GM12878 (cell line): ENCODE results near the gene FN3K. TPM values are rescaled to one million over a fixed set of nuclear protein-coding genes. Genes with fewer than 3 reads are reported as not detected.
"Not testable (repeated sequence)": the region's sequence is repeated elsewhere in the genome, so short reads cannot be mapped to it uniquely, and the experiment has no call there.

Experiments
- ATAC-seq: fragments of 200-7000 bp; cut with Tn5 transposase; 3 replicates; pipeline ENCODE4 v1.9.1; 2020; ENCODE audit warnings: mild to moderate bottlenecking, moderate library complexity
- BruUV-seq: library from RNA; stranded (reverse); fragments of 400-500 nt; replicated peaks from 2 replicates; lab custom pipeline; 2021; lab: Mats Ljungman, UMichigan
- CTCF ChIA-PET: fragments of 300-600 bp; sonication (Branson Sonifier 250); formaldehyde crosslinking; extraction: SDS; loops from one replicate; lab custom pipeline; 2021; ENCODE audit warnings: inconsistent platforms; lab: Yijun Ruan, JAX
- POLR2A ChIA-PET: fragments of 350-600 bp; formaldehyde crosslinking; extraction: SDS; loops from one replicate; lab custom pipeline; 2021; ENCODE audit warnings: inconsistent platforms; lab: Charles Lee
- RAD21 ChIA-PET: fragments of 300-600 bp; sonication (Branson Sonifier 250); formaldehyde crosslinking; loops from one replicate; lab custom pipeline; 2023; ENCODE audit warnings: antibody characterized with exemption; ENCODE audit not compliant: unreplicated experiment; lab: Charles Lee
- SMC1A ChIA-PET: fragments of 300-600 bp; sonication (Branson Sonifier 250); formaldehyde crosslinking; loops from one replicate; lab custom pipeline; 2023; ENCODE audit not compliant: unreplicated experiment, uncharacterized antibody; lab: Charles Lee
- DNase-seq: peaks from one replicate; pipeline ENCODE4 v3.0.0-alpha.2; 2011; ENCODE audit warnings: low read depth, low spot score
- FAIRE-seq: peaks from 3 replicates; lab custom pipeline; 2011; peaks lifted over from hg19 to GRCh38; lab: Jason Lieb, UNC
- H2AFZ ChIP-seq: 2 replicates; pipeline ENCODE4 v1.6.0; 2011; ENCODE audit warnings: low read depth, low read length, control low read depth; ENCODE audit not compliant: control insufficient read depth
- H3K27ac ChIP-seq: 2 replicates; pipeline ENCODE4 v1.5.1; 2011; ENCODE audit warnings: control low read depth; ENCODE audit not compliant: control insufficient read depth, insufficient read depth
- H3K27me3 ChIP-seq, 2 experiments: replicated peaks in 1 of 2; 2 replicates each; pipeline versions ENCODE4 v1.6.0 to v1.6.1; 2011; ENCODE audit warnings: low read length in 1 of 2; ENCODE audit not compliant: control insufficient read depth in 2 of 2, insufficient read depth in 2 of 2
- H3K36me3 ChIP-seq, 2 experiments: 2 replicates each; pipeline ENCODE4 v1.5.1; 2011; ENCODE audit warnings: low read length in 1 of 2; ENCODE audit not compliant: control insufficient read depth in 2 of 2, insufficient read depth in 2 of 2
- H3K4me1 ChIP-seq: 2 replicates; pipeline ENCODE4 v1.6.1; 2011; ENCODE audit warnings: mild to moderate bottlenecking, low read length, moderate library complexity, mixed read lengths; ENCODE audit not compliant: control insufficient read depth, insufficient read depth
- H3K4me2 ChIP-seq: 2 replicates; pipeline ENCODE4 v1.6.0; 2011; ENCODE audit warnings: control low read depth; ENCODE audit not compliant: control insufficient read depth, insufficient read depth
- H3K4me3 ChIP-seq: fragments of 200-600 bp; sonication (generic); 2 replicates; pipeline ENCODE4 v1.5.1; 2016
- H3K79me2 ChIP-seq: 2 replicates; pipeline ENCODE4 v1.6.0; 2011; ENCODE audit warnings: low read length; ENCODE audit not compliant: control insufficient read depth, insufficient read depth
- H3K9ac ChIP-seq: 2 replicates; pipeline ENCODE4 v1.8.0; 2011; ENCODE audit warnings: low read length, control low read depth, mixed read lengths; ENCODE audit not compliant: control insufficient read depth, insufficient read depth
- H3K9me3 ChIP-seq: replicated peaks from 3 replicates; pipeline ENCODE4 v1.5.1; 2011; ENCODE audit warnings: mild to moderate bottlenecking, low read length; ENCODE audit not compliant: control insufficient read depth, insufficient read depth
- H4K20me1 ChIP-seq: 2 replicates; pipeline ENCODE4 v1.6.0; 2011; ENCODE audit not compliant: control insufficient read depth, insufficient read depth
- RCOR1 ChIP-seq: conservative IDR thresholded peaks from 2 replicates; pipeline ENCODE4 v1.6.1; 2012; ENCODE audit warnings: low read depth, low read length, improper control_type of control experiment
- SIX5 ChIP-seq: IDR thresholded peaks from 2 replicates; pipeline ENCODE4 v1.6.1; 2011; ENCODE audit warnings: mild to moderate bottlenecking, low read depth, low read length, moderate library complexity; ENCODE audit not compliant: severe bottlenecking
- SMAD5 ChIP-seq: IDR thresholded peaks from 2 replicates; pipeline ENCODE4 v1.6.1; 2016; ENCODE audit warnings: antibody characterized with exemption, low read depth
- SREBF2 ChIP-seq: IDR thresholded peaks from 2 replicates; pipeline ENCODE4 v1.6.1; 2012; ENCODE audit warnings: mild to moderate bottlenecking, low read length
- SUZ12 ChIP-seq: fragments of 200-600 bp; sonication (generic); IDR thresholded peaks from one replicate; pipeline ENCODE4 v1.6.1; 2018; ENCODE audit warnings: antibody characterized with exemption, mild to moderate bottlenecking; ENCODE audit not compliant: unreplicated experiment
- ZBTB33 ChIP-seq: fragments of 450-650 bp; IDR thresholded peaks from 2 replicates; pipeline ENCODE4 v1.6.1; 2017; ENCODE audit warnings: mild to moderate bottlenecking
- ZBTB40 ChIP-seq: fragments of 450-650 bp; IDR thresholded peaks from 2 replicates; pipeline ENCODE4 v1.6.1; 2016; ENCODE audit warnings: mild to moderate bottlenecking, moderate library complexity, borderline replicate concordance
- WGBS: methylation state at CpG from one replicate; pipeline ENCODE4 v1.1.6; 2016; ENCODE audit warnings: low lambda C conversion rate; ENCODE audit not compliant: insufficient replicate concordance, insufficient coverage; ENCODE audit errors: missing lambda C conversion rate; 5-methylcytosine and 5-hydroxymethylcytosine counted together
- in situ Hi-C: fragments of 300-500 bp; cut with MboI; formaldehyde crosslinking; loops from 9 replicates; pipeline ENCODE4 v1.14.3; 2018; ENCODE audit warnings: mixed read lengths
- intact Hi-C: fragments of 100-400 bp; cut with micrococcal nuclease; formaldehyde crosslinking; loops from one replicate; pipeline ENCODE4 v1.14.2; 2022; ENCODE audit not compliant: unreplicated experiment
- polyA plus RNA-seq, 11 experiments: library from polyadenylated mRNA; depleted of rRNA in 4 of 11; unstranded in 6 of 11; stranded (reverse) in 5 of 11; fragments of >200 nt; fragmentation: Nextera tagmentation in 4 of 11; fragmentation: Illumina TruSeq in 1 of 11; extraction: Ambion mirVana in 4 of 11; extraction: Trizol in 1 of 11; gene quantifications; 1 replicate in 1 of 11; 2 replicates in 10 of 11; pipeline versions ENCODE4 v1.2.1 to v1.2.3, GENCODE V29; 2011 to 2016; ENCODE audit warnings: inconsistent platforms in 2 of 11, missing spikeins in 2 of 11, low read depth in 1 of 11
- total RNA-seq, 4 experiments: library from RNA; depleted of rRNA in 3 of 4; stranded (reverse); fragments of >200 nt in 3 of 4; fragmentation: Illumina TruSeq in 1 of 4; extraction: Trizol in 1 of 4; gene quantifications; 2 replicates each; pipeline versions ENCODE4 v1.2.1 to v1.2.3, GENCODE V29; 2013 to 2021

FN3K gene
- total and polyA plus RNA-seq, 10 of the 15 experiments (the other 5 are each of a cell fraction or from before 2014, with no cell fraction given): 0.08 to 0.51 (median 0.17) TPM; not detected in 7

GRCh38 chr17:82769041-82769440 is 33.6 kb downstream of the FN3K start (continued):
- no peak for TF ChIP-seq ZBTB33
- TF ChIP-seq SMAD5: no peak
- TF ChIP-seq SREBF2: no peak
- TF ChIP-seq SIX5: no peak
- no peak for TF ChIP-seq ZBTB40
- no peak for TF ChIP-seq RCOR1

- no peaks in the 10 kb centered on the region for H3K27me3 ChIP-seq
- POLR2A ChIA-PET: no interaction called here
- FAIRE-seq (no peak), DNase-seq (no peak), ATAC-seq (no peak)
- WGBS: 53% methylated on average over 3 of the region's 3 CpGs
- CTCF ChIA-PET: no interaction called here
- no peaks in the 10 kb centered on the region for H4K20me1 ChIP-seq
- H3K9ac ChIP-seq: no peak overlapping the region
- in situ Hi-C loops (no loop called here), intact Hi-C loops (no loop called here)
- no peak overlapping the region for H2AFZ ChIP-seq
- no peak overlapping the region for H3K4me3 ChIP-seq
- H3K9me3 ChIP-seq: no peaks in the 10 kb centered on the region
- TF ChIP-seq SUZ12: no peak
- BruUV-seq: no TSS peak
- SMC1A ChIA-PET: no interaction called here
- H3K27ac ChIP-seq: no peak overlapping the region
- H3K79me2 ChIP-seq: no peaks in the 10 kb centered on the region
- H3K4me2 ChIP-seq: no peak overlapping the region
- peaks cover 17% of the 10 kb centered on the region for H3K4me1 ChIP-seq
- RAD21 ChIA-PET: no interaction called here
- peaks cover 2 to 23% of the 10 kb centered on the region in 2 experiments; a peak in 3 of 4 replicates for H3K36me3 ChIP-seq
These were observed 36.6 kb downstream of the FN3K start for GRCh38 chr17:82772026-82772425.

GRCh38 chr17:82774456-82774855 is 39.0 kb downstream of the FN3K start:
- CTCF ChIA-PET, DNase-seq, BruUV-seq, ATAC-seq, in situ Hi-C loops, SMC1A ChIA-PET, POLR2A ChIA-PET, intact Hi-C loops, H3K9me3 ChIP-seq, H3K27ac ChIP-seq, H3K27me3 ChIP-seq, RAD21 ChIA-PET, H2AFZ ChIP-seq, H4K20me1 ChIP-seq, H3K9ac ChIP-seq, H3K79me2 ChIP-seq, H3K4me2 ChIP-seq, H3K4me3 ChIP-seq, FAIRE-seq: not testable (repeated sequence)
- 94% methylated on average over 19 of the region's 19 CpGs for WGBS
- Histone ChIP-seq H3K4me1 (peaks cover 17% of the 10 kb centered on the region), H3K36me3 (peaks cover 0 to 12% of the 10 kb centered on the region in 2 experiments; a peak in 3 of 4 replicates)
